ENCODE measurements around the gene RPL10A.
A peak's percentile ranks its signal among the peaks of the same experiment; 100 is the strongest.
"Not testable (repeated sequence)": the region's sequence is repeated elsewhere in the genome, so short reads cannot be mapped to it uniquely, and the experiment has no call there.

RPL10A gene

GRCh38 chr6:35468181-35468979, at the start of gene RPL10A:
Gene RPL10A (plus strand): TSS chr6:35468401. CDS start chr6:35468435, 34 bp downstream.
- peak; percentile 94 for DNase-seq

- no peak for DNase-seq
Observed at GRCh38 chr6:35419417-35419816, 48.8 kb upstream of the RPL10A start.

GRCh38 chr6:35419961-35420360, 48.2 kb upstream of the RPL10A start:
- no peak for DNase-seq

GRCh38 chr6:35425284-35425683, 42.9 kb upstream of the RPL10A start:
- no peak for DNase-seq

GRCh38 chr6:35426074-35426473, 42.1 kb upstream of the RPL10A start:
- DNase-seq: no peak

- DNase-seq: no peak
Observed at GRCh38 chr6:35427435-35427834, 40.8 kb upstream of the RPL10A start.

GRCh38 chr6:35427851-35428321, 40.3 kb upstream of the RPL10A start:
- no peak for DNase-seq

- DNase-seq: no peak
Observed at GRCh38 chr6:35428421-35429149, 39.6 kb upstream of the RPL10A start.

- no peak for DNase-seq
Observed at GRCh38 chr6:35429463-35429862, 38.7 kb upstream of the RPL10A start.

GRCh38 chr6:35432291-35432690, 35.9 kb upstream of the RPL10A start:
- DNase-seq: no peak

- not testable (repeated sequence) for DNase-seq
Observed at GRCh38 chr6:35432702-35433101, 35.5 kb upstream of the RPL10A start.

GRCh38 chr6:35435074-35435837, 32.9 kb upstream of the RPL10A start:
- no peak for DNase-seq

GRCh38 chr6:35436071-35436857, 31.9 kb upstream of the RPL10A start:
- DNase-seq: no peak

- not testable (repeated sequence) for DNase-seq
Observed at GRCh38 chr6:35438378-35439065, 29.7 kb upstream of the RPL10A start.

GRCh38 chr6:35439308-35439707, 28.9 kb upstream of the RPL10A start:
- no peak for DNase-seq

GRCh38 chr6:35441205-35441604, 27.0 kb upstream of the RPL10A start:
- no peak for DNase-seq

- no peak for DNase-seq
Observed at GRCh38 chr6:35441642-35442041, 26.6 kb upstream of the RPL10A start.

- no peak for DNase-seq
Observed at GRCh38 chr6:35442693-35443092, 25.5 kb upstream of the RPL10A start.

GRCh38 chr6:35443341-35444030, 24.7 kb upstream of the RPL10A start:
- no peak for DNase-seq

GRCh38 chr6:35445691-35446090, 22.5 kb upstream of the RPL10A start:
- DNase-seq: no peak

GRCh38 chr6:35448191-35448590, 20.0 kb upstream of the RPL10A start:
- no peak for DNase-seq

Measured in NCI-H1092 (cell line).